ENCODE results near the gene MBNL2.

DNA sequence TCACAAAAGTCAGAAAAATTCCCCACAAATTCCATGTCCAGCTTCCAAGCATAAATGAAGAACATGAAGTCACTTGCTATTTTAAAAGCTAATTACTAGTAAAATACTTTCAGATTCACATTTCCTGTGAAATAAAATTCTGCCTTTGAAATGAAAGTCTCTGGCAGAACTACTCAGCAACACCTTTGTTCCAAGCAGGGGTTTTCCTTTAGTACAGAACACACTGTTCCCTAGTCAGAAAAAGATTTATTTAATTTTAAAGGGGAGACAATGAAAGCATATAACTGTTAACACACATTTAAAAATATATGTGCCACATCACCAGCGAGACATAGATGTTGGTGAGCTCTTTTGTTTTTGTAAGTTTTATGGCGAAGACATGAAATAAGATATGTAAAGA lies 185.4 kb downstream of the MBNL2 start:
- TF ChIP-seq, protein P1, sequence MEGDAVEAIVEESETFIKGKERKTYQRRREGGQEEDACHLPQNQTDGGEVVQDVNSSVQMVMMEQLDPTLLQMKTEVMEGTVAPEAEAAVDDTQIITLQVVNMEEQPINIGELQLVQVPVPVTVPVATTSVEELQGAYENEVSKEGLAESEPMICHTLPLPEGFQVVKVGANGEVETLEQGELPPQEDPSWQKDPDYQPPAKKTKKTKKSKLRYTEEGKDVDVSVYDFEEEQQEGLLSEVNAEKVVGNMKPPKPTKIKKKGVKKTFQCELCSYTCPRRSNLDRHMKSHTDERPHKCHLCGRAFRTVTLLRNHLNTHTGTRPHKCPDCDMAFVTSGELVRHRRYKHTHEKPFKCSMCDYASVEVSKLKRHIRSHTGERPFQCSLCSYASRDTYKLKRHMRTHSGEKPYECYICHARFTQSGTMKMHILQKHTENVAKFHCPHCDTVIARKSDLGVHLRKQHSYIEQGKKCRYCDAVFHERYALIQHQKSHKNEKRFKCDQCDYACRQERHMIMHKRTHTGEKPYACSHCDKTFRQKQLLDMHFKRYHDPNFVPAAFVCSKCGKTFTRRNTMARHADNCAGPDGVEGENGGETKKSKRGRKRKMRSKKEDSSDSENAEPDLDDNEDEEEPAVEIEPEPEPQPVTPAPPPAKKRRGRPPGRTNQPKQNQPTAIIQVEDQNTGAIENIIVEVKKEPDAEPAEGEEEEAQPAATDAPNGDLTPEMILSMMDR (conservative IDR thresholded peaks at IDR 0.05; ENCODE audit: low read depth, low read length), result no peak
- TF ChIP-seq EZH2phosphoT487 (IDR thresholded peaks at IDR 0.05; ENCODE audit: borderline replicate concordance, low read length), result no peak
- no peak for TF ChIP-seq EZH2 (IDR thresholded peaks at IDR 0.05; ENCODE audit: low read length, unreplicated experiment)

Measured in PC-3 (cell line).